Suprapubic skin (tissue), 4 donors: Measurements from ENCODE around the gene PHOX2A. TPM values are rescaled to one million over a fixed set of nuclear protein-coding genes. Genes with fewer than 3 reads are reported as not detected.
"Not testable (repeated sequence)": the region's sequence is repeated elsewhere in the genome, so short reads cannot be mapped to it uniquely, and the experiment has no call there.

Experiments used
- DNase-seq, 2 donors: peaks; one replicate each; pipeline ENCODE4 v3.0.0-alpha.2; 2019; ENCODE audit warnings: low spot score in 2 of 2
- H3K27ac ChIP-seq: fragments of 200-600 bp; sonication (generic); one replicate; pipeline ENCODE4 v1.5.1; 2019
- H3K27me3 ChIP-seq: fragments of 200-600 bp; sonication (generic); one replicate; pipeline ENCODE4 v1.5.1; 2019
- H3K36me3 ChIP-seq: fragments of 200-600 bp; sonication (generic); one replicate; pipeline ENCODE4 v1.5.1; 2019
- H3K4me1 ChIP-seq: fragments of 200-600 bp; sonication (generic); one replicate; pipeline ENCODE4 v1.5.1; 2019
- H3K4me3 ChIP-seq: fragments of 200-600 bp; sonication (generic); one replicate; pipeline ENCODE4 v1.5.1; 2019; ENCODE audit warnings: mild to moderate bottlenecking
- H3K9me3 ChIP-seq: fragments of 200-600 bp; sonication (generic); one replicate; pipeline ENCODE4 v1.5.1; 2019
- CTCF ChIP-seq, 2 donors: fragments of 200-600 bp in 1 of 2; fragments of 450-650 bp in 1 of 2; sonication (generic) in 1 of 2; IDR thresholded peaks; one replicate each; pipeline ENCODE4 v1.5.1; 2016 to 2019; ENCODE audit warnings: antibody characterized with exemption in 2 of 2, mild to moderate bottlenecking in 1 of 2, moderate library complexity in 1 of 2
- EP300 ChIP-seq: sonication (generic); formaldehyde crosslinking; IDR thresholded peaks from one replicate; pipeline ENCODE4 v1.6.1; 2017; ENCODE audit warnings: antibody characterized with exemption
- POLR2A ChIP-seq, 2 donors: fragments of 450-650 bp; IDR thresholded peaks; one replicate each; pipeline ENCODE4 v1.6.1; 2017; ENCODE audit warnings: antibody characterized with exemption in 2 of 2, mild to moderate bottlenecking in 2 of 2, moderate library complexity in 2 of 2
- POLR2AphosphoS5 ChIP-seq, 3 donors: sonication (generic); formaldehyde crosslinking; IDR thresholded peaks; one replicate each; pipeline ENCODE4 v1.6.1; 2017; ENCODE audit warnings: antibody characterized with exemption in 3 of 3
- WGBS: methylation state at CpG from one replicate; pipeline ENCODE4 v1.1.5; 2018; 5-methylcytosine and 5-hydroxymethylcytosine counted together
- total RNA-seq, 4 donors: library from RNA; depleted of rRNA; stranded (reverse); fragments of >200 nt; gene quantifications; one replicate each; pipeline ENCODE4 v1.1.0, GENCODE V29; 2016

The PHOX2A gene
- total RNA-seq, 4 donors from 2014 or later: not detected

- peak in 1 of 2 donors; percentile 11 for DNase-seq
- no peaks in the 10 kb centered on the region for H3K9me3 ChIP-seq
- no peaks in the 10 kb centered on the region for H3K4me1 ChIP-seq
- no peaks in the 10 kb centered on the region for H3K27me3 ChIP-seq
- 77% methylated on average over 3 of the region's 3 CpGs for WGBS
- no peaks in the 10 kb centered on the region for H3K36me3 ChIP-seq
- TF ChIP-seq CTCF (IDR thresholded peaks at IDR 0.05): no peak
- no peak for TF ChIP-seq POLR2AphosphoS5 (IDR thresholded peaks at IDR 0.05)
- TF ChIP-seq EP300: no peak
- TF ChIP-seq POLR2A (IDR thresholded peaks at IDR 0.05): no peak
- no peak overlapping the region for H3K27ac ChIP-seq
- no peak overlapping the region for H3K4me3 ChIP-seq
Observed at GRCh38 chr11:72208281-72208680, 35.7 kb downstream of the PHOX2A start.

GRCh38 chr11:72206794-72207193, 37.2 kb downstream of the PHOX2A start:
- WGBS: 90% methylated on average over 2 of the region's 2 CpGs
- not testable (repeated sequence) for H3K27me3 ChIP-seq, H3K27ac ChIP-seq, H3K4me3 ChIP-seq, H3K4me1 ChIP-seq, H3K36me3 ChIP-seq, H3K9me3 ChIP-seq
- DNase-seq: peak in 1 of 2 donors; percentile 26

DNA sequence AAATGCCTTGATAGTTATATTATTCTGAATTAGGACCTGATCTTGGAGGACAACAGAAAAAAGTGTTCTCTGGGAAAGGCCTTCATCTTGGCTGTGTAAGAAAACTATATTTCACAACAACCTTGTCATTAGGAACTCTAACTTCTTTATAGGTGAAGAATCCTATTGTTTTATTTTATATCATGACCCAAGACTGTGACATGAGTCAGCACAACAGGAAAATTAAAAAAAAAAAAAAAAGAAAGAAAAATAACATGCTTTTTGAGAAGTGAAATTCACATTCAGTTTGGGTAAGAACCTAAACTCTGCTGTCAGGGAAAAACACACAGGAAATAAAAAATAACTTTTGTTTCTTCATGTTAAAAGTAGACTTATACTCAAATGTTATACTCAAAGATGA, 39.1 kb downstream of the PHOX2A start:
- Histone ChIP-seq H3K4me1 (no peaks in the 10 kb centered on the region), H3K27me3 (no peaks in the 10 kb centered on the region), H3K4me3 (no peak overlapping the region), H3K27ac (no peak overlapping the region), H3K9me3 (no peaks in the 10 kb centered on the region), H3K36me3 (no peaks in the 10 kb centered on the region)
- no peak for TF ChIP-seq CTCF (IDR thresholded peaks at IDR 0.05)
- TF ChIP-seq POLR2AphosphoS5 (IDR thresholded peaks at IDR 0.05): no peak
- no peak for TF ChIP-seq POLR2A (IDR thresholded peaks at IDR 0.05)
- no peak for TF ChIP-seq EP300
- no peak for DNase-seq

- H3K4me1 ChIP-seq: no peaks in the 10 kb centered on the region
- no peak overlapping the region for H3K4me3 ChIP-seq
- DNase-seq: peak in 1 of 2 donors; percentile 9
- no peak overlapping the region for H3K27ac ChIP-seq
- H3K36me3 ChIP-seq: no peaks in the 10 kb centered on the region
- H3K9me3 ChIP-seq: no peaks in the 10 kb centered on the region
- 82% methylated on average over 2 of the region's 2 CpGs for WGBS
- H3K27me3 ChIP-seq: no peaks in the 10 kb centered on the region
- TF ChIP-seq EP300 (no peak), CTCF (IDR thresholded peaks at IDR 0.05) (no peak), POLR2A (IDR thresholded peaks at IDR 0.05) (no peak), POLR2AphosphoS5 (IDR thresholded peaks at IDR 0.05) (no peak)
Observed at GRCh38 chr11:72203163-72203562, 40.8 kb downstream of the PHOX2A start.

DNA sequence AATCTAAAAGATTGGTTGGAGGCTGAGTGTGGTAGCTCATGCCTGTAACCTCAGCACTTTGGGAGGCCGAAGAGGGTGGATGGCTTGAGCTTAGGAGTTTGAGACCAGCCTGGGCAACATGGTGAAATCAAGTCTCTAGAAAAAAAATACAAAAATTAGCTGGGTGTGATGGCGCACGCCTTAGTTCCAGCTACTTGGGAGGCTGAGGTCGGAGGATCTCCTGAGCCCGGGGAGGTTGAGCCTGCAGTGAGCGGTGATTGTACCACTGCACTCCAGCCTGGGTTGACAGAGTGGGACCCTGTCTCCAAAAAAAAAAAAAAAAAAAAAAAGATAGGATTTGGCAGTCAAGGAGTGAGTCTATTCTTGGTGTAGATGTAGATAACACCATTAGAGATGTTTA, 41.4 kb downstream of the PHOX2A start:
- DNase-seq: peak in 1 of 2 donors; percentile 20
- TF ChIP-seq POLR2AphosphoS5 (IDR thresholded peaks at IDR 0.05): no peak
- Histone ChIP-seq H3K4me3 (no peak overlapping the region), H3K9me3 (no peaks in the 10 kb centered on the region), H3K27ac (no peak overlapping the region), H3K36me3 (no peaks in the 10 kb centered on the region), H3K4me1 (no peaks in the 10 kb centered on the region), H3K27me3 (no peaks in the 10 kb centered on the region)
- 98% methylated on average over 6 of the region's 6 CpGs for WGBS

- not testable (repeated sequence) for H3K4me3 ChIP-seq, H3K27ac ChIP-seq, H3K9me3 ChIP-seq, H3K36me3 ChIP-seq, DNase-seq, H3K27me3 ChIP-seq, H3K4me1 ChIP-seq
- WGBS: 90% methylated on average over 43 of the region's 43 CpGs
Observed at GRCh38 chr11:72201445-72201844, 42.5 kb downstream of the PHOX2A start.

DNA sequence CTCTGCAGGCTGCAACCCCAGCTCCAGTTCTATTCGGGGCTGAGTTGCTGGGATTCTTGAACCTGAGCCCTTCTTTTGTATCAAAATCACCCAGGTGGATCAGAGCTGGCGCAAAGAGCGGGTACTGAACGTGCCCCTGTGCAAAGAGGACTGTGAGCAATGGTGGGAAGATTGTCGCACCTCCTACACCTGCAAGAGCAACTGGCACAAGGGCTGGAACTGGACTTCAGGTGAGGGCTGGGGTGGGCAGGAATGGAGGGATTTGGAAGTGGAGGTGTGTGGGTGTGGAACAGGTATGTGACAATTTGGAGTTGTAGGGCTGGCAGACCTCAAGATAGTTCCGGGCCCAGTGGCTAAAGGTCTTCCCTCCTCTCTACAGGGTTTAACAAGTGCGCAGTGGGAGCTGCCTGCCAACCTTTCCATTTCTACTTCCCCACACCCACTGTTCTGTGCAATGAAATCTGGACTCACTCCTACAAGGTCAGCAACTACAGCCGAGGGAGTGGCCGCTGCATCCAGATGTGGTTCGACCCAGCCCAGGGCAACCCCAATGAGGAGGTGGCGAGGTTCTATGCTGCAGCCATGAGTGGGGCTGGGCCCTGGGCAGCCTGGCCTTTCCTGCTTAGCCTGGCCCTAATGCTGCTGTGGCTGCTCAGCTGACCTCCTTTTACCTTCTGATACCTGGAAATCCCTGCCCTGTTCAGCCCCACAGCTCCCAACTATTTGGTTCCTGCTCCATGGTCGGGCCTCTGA, 48.3 kb downstream of the PHOX2A start:
- DNase-seq: no peak
- TF ChIP-seq EP300 (no peak), POLR2A (IDR thresholded peaks at IDR 0.05) (no peak), POLR2AphosphoS5 (IDR thresholded peaks at IDR 0.05) (no peak), CTCF (IDR thresholded peaks at IDR 0.05) (no peak)
- no peaks in the 10 kb centered on the region for H3K36me3 ChIP-seq
- WGBS: 92% methylated on average over 11 of the region's 12 CpGs
- no peaks in the 10 kb centered on the region for H3K27me3 ChIP-seq
- no peaks in the 10 kb centered on the region for H3K4me1 ChIP-seq
- no peak overlapping the region for H3K4me3 ChIP-seq
- H3K9me3 ChIP-seq: no peaks in the 10 kb centered on the region
- H3K27ac ChIP-seq: no peak overlapping the region
